Measurements from ENCODE around the gene LMBR1. TPM values are rescaled to one million over a fixed set of nuclear protein-coding genes. Genes with fewer than 3 reads are reported as not detected.

LMBR1 gene
- total RNA-seq, 1 donor from 2014 or later = 69.1 TPM

- peaks cover 12% of the 10 kb centered on the region for H3K36me3 Mint-ChIP-seq
- no peak overlapping the region for H3K4me3 Mint-ChIP-seq
- no peak for TF ChIP-seq CTCF (conservative IDR thresholded peaks at IDR 0.05)
- no peaks in the 10 kb centered on the region for H3K9me3 Mint-ChIP-seq
- no peaks in the 10 kb centered on the region for H3K27me3 Mint-ChIP-seq
- no peak for DNase-seq (ENCODE audit: extremely low spot score, unreplicated experiment)
- no peak overlapping the region for H3K27ac Mint-ChIP-seq
- H3K4me1 Mint-ChIP-seq (ENCODE audit: unreplicated experiment) = no peaks in the 10 kb centered on the region
These were observed 212.7 kb downstream of the LMBR1 start for GRCh38 chr7:156680281-156680680.

- no peak for DNase-seq (ENCODE audit: extremely low spot score, unreplicated experiment)
- Mint-ChIP-seq H3K36me3 (peaks cover 10% of the 10 kb centered on the region), H3K4me1 (ENCODE audit: unreplicated experiment) (no peaks in the 10 kb centered on the region), H3K9me3 (no peaks in the 10 kb centered on the region), H3K4me3 (no peak overlapping the region), H3K27me3 (no peaks in the 10 kb centered on the region), H3K27ac (no peak overlapping the region)
- TF ChIP-seq CTCF (conservative IDR thresholded peaks at IDR 0.05) = no peak
These were observed 215.5 kb downstream of the LMBR1 start for GRCh38 chr7:156677374-156678054.

- no peaks in the 10 kb centered on the region for H3K27me3 Mint-ChIP-seq
- no peaks in the 10 kb centered on the region for H3K4me1 Mint-ChIP-seq (ENCODE audit: unreplicated experiment)
- H3K9me3 Mint-ChIP-seq = no peaks in the 10 kb centered on the region
- H3K4me3 Mint-ChIP-seq = no peak overlapping the region
- H3K27ac Mint-ChIP-seq = no peak overlapping the region
- H3K36me3 Mint-ChIP-seq = peaks cover 10% of the 10 kb centered on the region
- no peak for DNase-seq (ENCODE audit: extremely low spot score, unreplicated experiment)
- TF ChIP-seq CTCF (conservative IDR thresholded peaks at IDR 0.05) = no peak
These were observed 216.7 kb downstream of the LMBR1 start for GRCh38 chr7:156676263-156676662.

- H3K4me1 Mint-ChIP-seq (ENCODE audit: unreplicated experiment) = no peaks in the 10 kb centered on the region
- no peak overlapping the region for H3K27ac Mint-ChIP-seq
- H3K27me3 Mint-ChIP-seq = no peaks in the 10 kb centered on the region
- no peak overlapping the region for H3K4me3 Mint-ChIP-seq
- no peak for TF ChIP-seq CTCF (conservative IDR thresholded peaks at IDR 0.05)
- H3K36me3 Mint-ChIP-seq = peaks cover 10% of the 10 kb centered on the region
- DNase-seq (ENCODE audit: extremely low spot score, unreplicated experiment) = no peak
- no peaks in the 10 kb centered on the region for H3K9me3 Mint-ChIP-seq
These were observed 217.3 kb downstream of the LMBR1 start for GRCh38 chr7:156675721-156676120.

GRCh38 chr7:156673902-156674301 is 219.1 kb downstream of the LMBR1 start:
- no peak for DNase-seq (ENCODE audit: extremely low spot score, unreplicated experiment)
- H3K9me3 Mint-ChIP-seq = no peaks in the 10 kb centered on the region
- H3K27me3 Mint-ChIP-seq = no peaks in the 10 kb centered on the region
- H3K36me3 Mint-ChIP-seq = peaks cover 10% of the 10 kb centered on the region
- no peak overlapping the region for H3K27ac Mint-ChIP-seq
- no peaks in the 10 kb centered on the region for H3K4me1 Mint-ChIP-seq (ENCODE audit: unreplicated experiment)
- TF ChIP-seq CTCF (conservative IDR thresholded peaks at IDR 0.05) = no peak
- H3K4me3 Mint-ChIP-seq = no peak overlapping the region

All from type B pancreatic cell (in vitro differentiated cells).